SK-N-SH (cell line): Measurements from ENCODE around the gene CEP43. TPM values are rescaled to one million over a fixed set of nuclear protein-coding genes. Genes with fewer than 3 reads are reported as not detected.

Experiments used
- CTCF ChIA-PET: fragments of 300-600, 350-600 bp; formaldehyde crosslinking; extraction: SDS; loops from one replicate; lab custom pipeline; 2021; lab: Yijun Ruan, JAX
- POLR2A ChIA-PET: fragments of 350-600 bp; sonication (Branson Sonifier 250); formaldehyde crosslinking; extraction: SDS; loops from one replicate; lab custom pipeline; 2020; ENCODE audit warnings: antibody characterized with exemption, inconsistent platforms; lab: Yijun Ruan, JAX
- DNase-seq: peaks from one replicate; pipeline ENCODE4 v3.0.0; 2012
- H2AFZ ChIP-seq: fragments of 200-600 bp; sonication (generic); 2 replicates; pipeline ENCODE4 v1.8.1; 2016; ENCODE audit warnings: antibody characterized with exemption, mild to moderate bottlenecking, low read depth
- H3F3A ChIP-seq: fragments of 200-600 bp; sonication (generic); replicated peaks from 2 replicates; pipeline ENCODE3; 2016; ENCODE audit warnings: antibody characterized with exemption, mild to moderate bottlenecking; ENCODE audit not compliant: insufficient read depth
- H3K27ac ChIP-seq, 2 experiments: fragments of 200-500 bp in 1 of 2; fragments of 200-600 bp in 1 of 2; sonication (Bioruptor generic) in 1 of 2; sonication (generic), shearing (Covaris generic) in 1 of 2; 2 replicates each; pipeline versions ENCODE4 v1.5.1 to v1.6.1; 2014 to 2016; ENCODE audit warnings: low read depth in 2 of 2, inconsistent platforms in 1 of 2, low read length in 1 of 2, mild to moderate bottlenecking in 1 of 2, mixed read lengths in 1 of 2
- H3K27me3 ChIP-seq: fragments of 200-600 bp; sonication (generic), shearing (Covaris generic); 2 replicates; pipeline ENCODE4 v1.6.1; 2016; ENCODE audit warnings: mixed run types; ENCODE audit not compliant: insufficient read depth
- H3K36me3 ChIP-seq, 2 experiments: fragments of 200-500 bp in 1 of 2; fragments of 200-600 bp in 1 of 2; sonication (Bioruptor generic) in 1 of 2; sonication (generic) in 1 of 2; replicated peaks in 1 of 2; 2 replicates each; pipeline versions ENCODE3 to v1.5.1; 2014 to 2016; ENCODE audit warnings: low read length in 1 of 2, mild to moderate bottlenecking in 1 of 2; ENCODE audit not compliant: insufficient read depth in 2 of 2, control insufficient read depth in 1 of 2
- H3K4me1 ChIP-seq, 2 experiments: fragments of 200-500 bp in 1 of 2; fragments of 200-600 bp in 1 of 2; sonication (Bioruptor generic) in 1 of 2; sonication (generic), shearing (Covaris generic) in 1 of 2; 2 replicates each; pipeline versions ENCODE4 v1.5.1 to v1.6.1; 2014 to 2016; ENCODE audit warnings: low read depth in 1 of 2, low read length in 1 of 2, mixed run types in 1 of 2; ENCODE audit not compliant: insufficient read depth in 2 of 2, control insufficient read depth in 1 of 2
- H3K4me2 ChIP-seq: fragments of 200-600 bp; sonication (generic), shearing (Covaris generic); 2 replicates; pipeline ENCODE4 v1.6.1; 2017; ENCODE audit warnings: mixed run types
- H3K4me3 ChIP-seq, 2 experiments: fragments of 200-500 bp in 1 of 2; fragments of 200-600 bp in 1 of 2; sonication (Bioruptor generic) in 1 of 2; sonication (generic), shearing (Covaris generic) in 1 of 2; 2 replicates each; pipeline versions ENCODE4 v1.5.1 to v1.8.1; 2014 to 2016; ENCODE audit warnings: low read depth in 2 of 2, inconsistent platforms in 1 of 2, low read length in 1 of 2, mild to moderate bottlenecking in 1 of 2, mixed read lengths in 1 of 2, moderate library complexity in 1 of 2
- H3K79me2 ChIP-seq: fragments of 200-600 bp; sonication (generic); 2 replicates; pipeline ENCODE4 v1.8.1; 2017; ENCODE audit warnings: mild to moderate bottlenecking; ENCODE audit not compliant: insufficient read depth
- H3K9ac ChIP-seq: fragments of 200-600 bp; sonication (generic); 2 replicates; pipeline ENCODE4 v1.6.1; 2017; ENCODE audit warnings: mixed run types
- H3K9me2 ChIP-seq: fragments of 200-600 bp; sonication (generic); 2 replicates; pipeline ENCODE4 v1.6.1; 2017; ENCODE audit warnings: mixed run types
- H3K9me3 ChIP-seq: fragments of 200-600 bp; sonication (generic); 2 replicates; pipeline ENCODE4 v1.6.1; 2017; ENCODE audit warnings: mixed run types, mild to moderate bottlenecking, moderate library complexity
- H4K20me1 ChIP-seq: fragments of 200-600 bp; sonication (generic); 2 replicates; pipeline ENCODE4 v1.6.1; 2017; ENCODE audit warnings: mild to moderate bottlenecking, mixed run types; ENCODE audit not compliant: insufficient read depth
- CHD2 ChIP-seq: fragments of 150-350 bp; IDR thresholded peaks from 2 replicates; pipeline ENCODE4 v1.6.1; 2018; ENCODE audit warnings: low read length; ENCODE audit not compliant: partially characterized antibody
- ELF1 ChIP-seq: IDR thresholded peaks from 2 replicates; pipeline ENCODE4 v1.4.0; 2012
- EP300 ChIP-seq, 2 experiments: IDR thresholded peaks; 2 replicates each; pipeline versions ENCODE4 v1.4.0 to v1.6.1; 2012; ENCODE audit warnings: borderline replicate concordance in 1 of 2, low read depth in 1 of 2, low read length in 1 of 2
- EZH2phosphoT487 ChIP-seq: fragments of 200-600 bp; sonication (generic); IDR thresholded peaks from 2 replicates; pipeline ENCODE4 v1.6.1; 2017; ENCODE audit warnings: low read depth, mixed run types, mild to moderate bottlenecking, antibody characterized with exemption, moderate library complexity, borderline replicate concordance
- FOXJ3 ChIP-seq: sonication (generic); formaldehyde crosslinking; IDR thresholded peaks from 2 replicates; pipeline ENCODE4 v1.5.1; 2020; ENCODE audit warnings: mild to moderate bottlenecking, missing genetic modification reagents
- GABPA ChIP-seq: IDR thresholded peaks from 2 replicates; pipeline ENCODE4 v1.4.0; 2012; ENCODE audit warnings: low read depth, mild to moderate bottlenecking
- GATA2 ChIP-seq: sonication (generic); formaldehyde crosslinking; IDR thresholded peaks from 2 replicates; pipeline ENCODE4 v1.5.0; 2020; ENCODE audit warnings: mild to moderate bottlenecking, missing genetic modification reagents
- JUND ChIP-seq: IDR thresholded peaks from 2 replicates; pipeline ENCODE4 v1.4.0; 2012
- RCOR1 ChIP-seq: fragments of 150-350 bp; IDR thresholded peaks from 2 replicates; pipeline ENCODE4 v1.6.1; 2017; ENCODE audit warnings: antibody characterized with exemption, low read length
- TEAD4 ChIP-seq: IDR thresholded peaks from 2 replicates; pipeline ENCODE4 v1.4.0; 2012; ENCODE audit warnings: mild to moderate bottlenecking, borderline replicate concordance; ENCODE audit not compliant: insufficient read depth
- YY1 ChIP-seq: IDR thresholded peaks from 2 replicates; pipeline ENCODE4 v1.4.0; 2012; ENCODE audit warnings: low read depth, mild to moderate bottlenecking
- WGBS: methylation state at CpG from one replicate; pipeline ENCODE4 v1.1.6; 2017; ENCODE audit warnings: low lambda C conversion rate; 5-methylcytosine and 5-hydroxymethylcytosine counted together
- polyA plus RNA-seq, 3 experiments: library from polyadenylated mRNA; depleted of rRNA; stranded (reverse); fragments of >200 nt; gene quantifications; 2 replicates each; pipeline ENCODE4 v1.2.3, GENCODE V29; 2012
- TF ChIP-seq, protein P1 (sequence below): IDR thresholded peaks from 2 replicates; pipeline ENCODE4 v1.4.0; 2012; ENCODE audit warnings: low read depth, borderline replicate concordance
- TF ChIP-seq, protein P2 (sequence below): fragments of 150-350 bp; IDR thresholded peaks from 2 replicates; pipeline ENCODE4 v1.6.1; 2017; ENCODE audit warnings: antibody characterized with exemption, low read length, low read depth, borderline replicate concordance

Gene CEP43
- polyA plus RNA-seq, 1 of the 3 experiments (the other 2 are of a cell fraction), result 7.5 TPM

DNA sequence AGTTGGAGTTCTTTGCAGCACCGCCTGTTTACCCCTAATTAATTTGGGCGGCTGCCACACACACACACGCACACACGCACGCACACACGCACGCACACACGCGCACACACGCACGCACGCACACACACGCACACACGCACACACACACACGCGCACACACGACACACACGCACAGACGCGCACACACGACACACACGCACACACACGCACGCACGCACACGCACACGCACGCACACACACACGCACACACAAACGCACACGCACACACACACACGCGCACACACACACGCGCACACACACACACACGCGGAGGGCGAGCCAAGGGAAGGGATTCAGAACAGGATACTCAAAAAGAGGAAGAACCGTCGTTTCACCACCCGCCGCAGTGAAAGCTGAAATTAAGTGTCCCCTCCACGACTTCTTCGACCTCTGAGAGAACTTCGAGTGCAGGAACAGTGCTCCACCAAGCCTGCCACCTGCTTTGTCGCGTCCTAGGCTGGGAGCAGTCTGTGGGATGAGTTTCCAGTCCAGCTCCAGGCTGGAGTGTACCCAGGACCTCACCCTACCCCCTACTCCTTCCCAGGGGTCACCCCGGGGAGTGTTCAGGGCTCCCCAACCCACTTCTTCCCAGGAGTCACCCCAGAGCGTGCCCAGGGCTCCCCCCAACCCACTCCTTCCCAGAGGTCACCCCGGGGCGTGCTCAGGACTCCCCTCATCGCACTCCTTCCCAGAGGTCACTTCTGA is 43.9 kb upstream of the CEP43 start:
- Histone ChIP-seq H3K79me2 (no peaks in the 10 kb centered on the region), H3K4me2 (peak overlapping the region; percentile 92), H3K9me2 (no peaks in the 10 kb centered on the region), H4K20me1 (no peaks in the 10 kb centered on the region), H3K4me1 (peaks cover 0 to 14% of the 10 kb centered on the region in 2 experiments; a peak in 1 of 4 replicates), H3K9me3 (no peaks in the 10 kb centered on the region), H3K9ac (peak overlapping the region; percentile 75), H3F3A (no peaks in the 10 kb centered on the region), H3K36me3 (peaks cover 0 to 7% of the 10 kb centered on the region in 2 experiments), H3K4me3 (peak overlapping the region; percentile 82 to 89), H3K27me3 (no peaks in the 10 kb centered on the region), H2AFZ (peak overlapping the region; percentile 93; the same call in 1 of the 2 replicates), H3K27ac (no peak overlapping the region)
- ChIA-PET POLR2A (interaction anchor here (0.7 kb wide), 1 partner anchor 100 kb away, joined by 4 read pairs; no protein-coding TSS in a partner anchor), CTCF (interaction anchor here (0.6 to 2.4 kb wide), 11 partner anchors 19 to 372 kb away, joined by 3 to 12 read pairs (median 5); no protein-coding TSS in a partner anchor)
- DNase-seq, result peak; percentile 69
- 54% methylated on average over 46 of the region's 52 CpGs for WGBS
- TF ChIP-seq EZH2phosphoT487, result no peak
- TF ChIP-seq JUND, result no peak
- TF ChIP-seq CHD2, result no peak
- TF ChIP-seq FOXJ3 (CRISPR knock-in tag), result no peak
- TF ChIP-seq EP300 (IDR thresholded peaks at IDR 0.05; ENCODE audit: borderline replicate concordance in 1 of 2, low read depth in 1 of 2, low read length in 1 of 2), result no peak
- no peak for TF ChIP-seq RCOR1
- no peak for TF ChIP-seq GATA2 (CRISPR knock-in tag)
- no peak for TF ChIP-seq ELF1
- TF ChIP-seq TEAD4, result no peak
- no peak for TF ChIP-seq GABPA
- TF ChIP-seq, protein P1, sequence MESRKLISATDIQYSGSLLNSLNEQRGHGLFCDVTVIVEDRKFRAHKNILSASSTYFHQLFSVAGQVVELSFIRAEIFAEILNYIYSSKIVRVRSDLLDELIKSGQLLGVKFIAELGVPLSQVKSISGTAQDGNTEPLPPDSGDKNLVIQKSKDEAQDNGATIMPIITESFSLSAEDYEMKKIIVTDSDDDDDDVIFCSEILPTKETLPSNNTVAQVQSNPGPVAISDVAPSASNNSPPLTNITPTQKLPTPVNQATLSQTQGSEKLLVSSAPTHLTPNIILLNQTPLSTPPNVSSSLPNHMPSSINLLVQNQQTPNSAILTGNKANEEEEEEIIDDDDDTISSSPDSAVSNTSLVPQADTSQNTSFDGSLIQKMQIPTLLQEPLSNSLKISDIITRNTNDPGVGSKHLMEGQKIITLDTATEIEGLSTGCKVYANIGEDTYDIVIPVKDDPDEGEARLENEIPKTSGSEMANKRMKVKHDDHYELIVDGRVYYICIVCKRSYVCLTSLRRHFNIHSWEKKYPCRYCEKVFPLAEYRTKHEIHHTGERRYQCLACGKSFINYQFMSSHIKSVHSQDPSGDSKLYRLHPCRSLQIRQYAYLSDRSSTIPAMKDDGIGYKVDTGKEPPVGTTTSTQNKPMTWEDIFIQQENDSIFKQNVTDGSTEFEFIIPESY, result no peak
- TF ChIP-seq YY1, result no peak

DNA sequence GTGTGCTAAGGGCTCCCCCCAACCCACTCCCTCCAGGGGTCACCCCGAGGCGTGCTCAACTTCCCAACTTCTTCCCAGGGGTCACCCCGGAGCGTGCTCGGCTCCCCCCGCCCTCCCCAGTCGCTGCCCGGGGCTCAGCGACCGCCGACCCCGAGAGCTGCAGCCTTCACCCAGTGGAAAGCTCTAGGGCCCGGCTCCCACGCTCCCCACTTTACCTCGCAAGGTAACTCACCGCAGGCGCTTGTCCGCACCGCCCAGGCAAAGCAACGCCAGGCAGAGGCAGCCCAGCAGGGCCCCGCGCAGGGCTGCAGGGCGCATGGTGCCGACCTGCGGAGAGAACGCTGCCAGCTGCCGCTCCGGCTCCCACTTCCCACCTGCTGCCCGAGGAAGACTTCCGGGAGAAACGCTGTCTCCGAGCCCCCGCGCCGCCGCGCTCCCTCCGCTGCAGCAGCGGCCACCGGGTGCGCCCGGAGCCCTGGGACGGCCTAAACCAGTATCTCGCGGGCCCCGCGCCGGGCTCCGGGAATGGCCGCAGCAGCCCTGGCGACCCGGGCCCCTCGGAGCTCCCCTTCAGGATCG is 43.2 kb upstream of the CEP43 start:
- Histone ChIP-seq H3K4me1 (peaks cover 0 to 14% of the 10 kb centered on the region in 2 experiments; a peak in 1 of 4 replicates), H3K36me3 (peaks cover 0 to 2% of the 10 kb centered on the region in 2 experiments), H2AFZ (peak overlapping the region; percentile 93), H3K9me3 (no peaks in the 10 kb centered on the region), H3K4me2 (peak overlapping the region; percentile 92), H3K27ac (peak overlapping the region in 1 of 2 experiments; percentile 50; a peak in 1 of 4 replicates), H3K79me2 (no peaks in the 10 kb centered on the region), H3F3A (no peaks in the 10 kb centered on the region), H3K4me3 (peak overlapping the region; percentile 82 to 89), H3K27me3 (no peaks in the 10 kb centered on the region), H4K20me1 (no peaks in the 10 kb centered on the region), H3K9ac (peak overlapping the region; percentile 75), H3K9me2 (no peaks in the 10 kb centered on the region)
- TF ChIP-seq, protein P2, sequence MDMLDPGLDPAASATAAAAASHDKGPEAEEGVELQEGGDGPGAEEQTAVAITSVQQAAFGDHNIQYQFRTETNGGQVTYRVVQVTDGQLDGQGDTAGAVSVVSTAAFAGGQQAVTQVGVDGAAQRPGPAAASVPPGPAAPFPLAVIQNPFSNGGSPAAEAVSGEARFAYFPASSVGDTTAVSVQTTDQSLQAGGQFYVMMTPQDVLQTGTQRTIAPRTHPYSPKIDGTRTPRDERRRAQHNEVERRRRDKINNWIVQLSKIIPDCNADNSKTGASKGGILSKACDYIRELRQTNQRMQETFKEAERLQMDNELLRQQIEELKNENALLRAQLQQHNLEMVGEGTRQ, result no peak
- WGBS, result 3% methylated on average over 25 of the region's 54 CpGs
- no peak for DNase-seq
- ChIA-PET CTCF (interaction anchor here (0.7 to 2.4 kb wide), 11 partner anchors 19 to 373 kb away, joined by 3 to 12 read pairs (median 4); no protein-coding TSS in a partner anchor), POLR2A (interaction anchor here (0.7 to 1.0 kb wide), 5 partner anchors 43 to 126 kb away, joined by 3 to 5 read pairs (median 4); partner anchors contain the start of gene CEP43)
